Esophagus squamous epithelium (tissue), 4 donors: ENCODE data around the gene COPS3.

Experiments
- CTCF ChIP-seq, 6 experiments: fragments of 450-650 bp in 4 of 6; fragments of 200-600 bp in 2 of 6; sonication (generic) in 2 of 6; IDR thresholded peaks; one replicate each; pipeline ENCODE4 v1.5.1; 2016 to 2019; ENCODE audit warnings: antibody characterized with exemption in 6 of 6, mild to moderate bottlenecking in 4 of 6, moderate library complexity in 4 of 6
- POLR2A ChIP-seq, 4 donors: fragments of 450-650 bp; IDR thresholded peaks; one replicate each; pipeline ENCODE4 v1.6.1; 2017; ENCODE audit warnings: antibody characterized with exemption in 4 of 4, mild to moderate bottlenecking in 4 of 4, moderate library complexity in 3 of 4

GRCh38 chr17:17289086-17289485, 8.0 kb upstream of the COPS3 start:
- TF ChIP-seq POLR2A (IDR thresholded peaks at IDR 0.05) (no peak), CTCF (IDR thresholded peaks at IDR 0.05) (no peak)
